BJ (cell line): ENCODE results near the gene OTUD3. TPM values are rescaled to one million over a fixed set of nuclear protein-coding genes. Genes with fewer than 3 reads are reported as not detected.

ENCODE experiments used
- CTCF ChIA-PET: fragments of 350-600 bp; formaldehyde crosslinking; extraction: SDS; loops from one replicate; lab custom pipeline; 2021; ENCODE audit warnings: antibody characterized with exemption, inconsistent platforms; lab: Yijun Ruan, JAX
- POLR2A ChIA-PET: fragments of 300-600 bp; sonication (Branson Sonifier 250); formaldehyde crosslinking; extraction: SDS; loops from one replicate; lab custom pipeline; 2021; ENCODE audit warnings: antibody characterized with exemption; lab: Charles Lee
- DNase-seq: peaks from one replicate; pipeline ENCODE4 v3.0.0-alpha.2; 2011; ENCODE audit warnings: low read depth
- H3K27me3 ChIP-seq: 2 replicates; pipeline ENCODE4 v1.6.0; 2011; ENCODE audit warnings: low read length; ENCODE audit not compliant: control insufficient read depth, insufficient read depth
- H3K36me3 ChIP-seq: 2 replicates; pipeline ENCODE4 v1.5.1; 2011; ENCODE audit warnings: low read length; ENCODE audit not compliant: control insufficient read depth, insufficient read depth
- H3K4me3 ChIP-seq: 2 replicates; pipeline ENCODE4 v1.5.1; 2011; ENCODE audit warnings: low read depth, mild to moderate bottlenecking, control low read depth, low read length
- polyA plus RNA-seq: library from polyadenylated mRNA; depleted of rRNA; stranded (reverse); fragments of >200 nt; gene quantifications from 2 replicates; pipeline ENCODE4 v1.2.3, GENCODE V29; 2011
- TF ChIP-seq, protein P1 (sequence below): IDR thresholded peaks from 2 replicates; pipeline ENCODE4 v1.5.1; 2011; ENCODE audit warnings: low read depth, mild to moderate bottlenecking, control low read depth, inconsistent platforms, low read length, moderate library complexity; ENCODE audit not compliant: insufficient read depth

The OTUD3 gene
- polyA plus RNA-seq, 1 experiment, result 2.5 TPM

- H3K4me3 ChIP-seq, result no peak overlapping the region
- POLR2A ChIA-PET, result no interaction called here
- DNase-seq, result no peak
- TF ChIP-seq, protein P1, sequence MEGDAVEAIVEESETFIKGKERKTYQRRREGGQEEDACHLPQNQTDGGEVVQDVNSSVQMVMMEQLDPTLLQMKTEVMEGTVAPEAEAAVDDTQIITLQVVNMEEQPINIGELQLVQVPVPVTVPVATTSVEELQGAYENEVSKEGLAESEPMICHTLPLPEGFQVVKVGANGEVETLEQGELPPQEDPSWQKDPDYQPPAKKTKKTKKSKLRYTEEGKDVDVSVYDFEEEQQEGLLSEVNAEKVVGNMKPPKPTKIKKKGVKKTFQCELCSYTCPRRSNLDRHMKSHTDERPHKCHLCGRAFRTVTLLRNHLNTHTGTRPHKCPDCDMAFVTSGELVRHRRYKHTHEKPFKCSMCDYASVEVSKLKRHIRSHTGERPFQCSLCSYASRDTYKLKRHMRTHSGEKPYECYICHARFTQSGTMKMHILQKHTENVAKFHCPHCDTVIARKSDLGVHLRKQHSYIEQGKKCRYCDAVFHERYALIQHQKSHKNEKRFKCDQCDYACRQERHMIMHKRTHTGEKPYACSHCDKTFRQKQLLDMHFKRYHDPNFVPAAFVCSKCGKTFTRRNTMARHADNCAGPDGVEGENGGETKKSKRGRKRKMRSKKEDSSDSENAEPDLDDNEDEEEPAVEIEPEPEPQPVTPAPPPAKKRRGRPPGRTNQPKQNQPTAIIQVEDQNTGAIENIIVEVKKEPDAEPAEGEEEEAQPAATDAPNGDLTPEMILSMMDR, result no peak
- no peaks in the 10 kb centered on the region for H3K36me3 ChIP-seq
- no peaks in the 10 kb centered on the region for H3K27me3 ChIP-seq
- CTCF ChIA-PET, result interaction anchor here (0.9 to 1.5 kb wide), 2 partner anchors 13 to 30 kb away, joined by 4 read pairs; partner anchors contain the start of gene OTUD3
Observed at GRCh38 chr1:19852036-19852435, 30.2 kb upstream of the OTUD3 start.

DNA sequence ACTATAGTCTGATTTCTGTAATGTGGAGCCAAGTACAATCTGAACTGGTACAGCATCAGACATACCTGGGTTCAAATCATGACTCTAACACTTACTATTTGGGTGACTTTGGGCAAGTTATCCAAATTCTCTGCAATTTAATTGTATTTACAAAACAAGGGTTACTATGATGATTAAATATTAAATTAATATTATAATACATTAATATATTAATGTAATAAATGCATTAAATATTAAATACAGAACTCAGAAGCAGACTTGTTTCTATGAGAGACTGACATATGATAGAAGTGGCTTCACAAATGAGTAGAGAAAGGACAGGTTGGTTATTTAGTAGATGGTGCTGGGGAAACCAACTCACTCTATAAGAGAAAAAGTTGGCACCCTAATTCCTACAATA lies 27.3 kb upstream of the OTUD3 start:
- ChIA-PET POLR2A (no interaction called here), CTCF (no interaction called here)
- TF ChIP-seq, protein P1, result no peak
- no peak for DNase-seq
- Histone ChIP-seq H3K36me3 (no peaks in the 10 kb centered on the region), H3K27me3 (no peaks in the 10 kb centered on the region), H3K4me3 (no peak overlapping the region)

DNA sequence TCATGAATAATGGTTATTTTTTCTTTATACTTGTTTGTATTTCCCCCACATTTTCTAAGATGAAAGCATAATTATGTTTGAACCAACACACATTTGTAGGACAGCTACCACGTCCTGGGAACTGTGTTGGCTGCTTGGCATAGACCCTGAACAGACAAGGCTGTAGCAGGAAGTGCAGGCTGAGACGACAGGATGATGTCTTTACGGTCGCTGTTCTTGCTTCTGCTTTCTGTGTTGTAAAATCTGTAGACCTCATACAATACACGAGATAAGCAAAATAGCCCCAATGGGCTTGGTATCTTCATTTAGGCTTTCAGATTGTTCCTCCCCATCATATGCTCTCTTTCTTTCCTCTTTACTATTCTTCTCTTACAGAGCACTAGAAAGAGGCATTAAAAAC lies 23.3 kb upstream of the OTUD3 start:
- DNase-seq, result no peak
- TF ChIP-seq, protein P1, result no peak
- Histone ChIP-seq H3K4me3 (no peak overlapping the region), H3K27me3 (no peaks in the 10 kb centered on the region), H3K36me3 (no peaks in the 10 kb centered on the region)
- ChIA-PET POLR2A (no interaction called here), CTCF (interaction anchor here (1.0 kb wide), 1 partner anchor 97 kb away, joined by 3 read pairs; no protein-coding TSS in a partner anchor)

GRCh38 chr1:19859876-19860275 lies 22.3 kb upstream of the OTUD3 start:
- no peak overlapping the region for H3K4me3 ChIP-seq
- POLR2A ChIA-PET, result no interaction called here
- CTCF ChIA-PET, result no interaction called here
- TF ChIP-seq, protein P1, result no peak
- H3K36me3 ChIP-seq, result no peaks in the 10 kb centered on the region
- H3K27me3 ChIP-seq, result no peaks in the 10 kb centered on the region
- DNase-seq, result peak; percentile 37

- POLR2A ChIA-PET, result no interaction called here
- DNase-seq, result no peak
- CTCF ChIA-PET, result interaction anchor here (0.6 to 1.6 kb wide), 2 partner anchors 104 to 145 kb away, joined by 3 to 5 read pairs; no protein-coding TSS in a partner anchor
- TF ChIP-seq, protein P1, result no peak
- H3K36me3 ChIP-seq, result no peaks in the 10 kb centered on the region
- no peaks in the 10 kb centered on the region for H3K27me3 ChIP-seq
- no peak overlapping the region for H3K4me3 ChIP-seq
Observed at GRCh38 chr1:19860418-19860817, 21.8 kb upstream of the OTUD3 start.
